Naive thymus-derived CD4-positive, alpha-beta T cell (primary cell): ENCODE data around the gene ASPRV1. TPM values are rescaled to one million over a fixed set of nuclear protein-coding genes. Genes with fewer than 3 reads are reported as not detected.
A peak's percentile ranks its signal among the peaks of the same experiment; 100 is the strongest.

Source experiments
- ATAC-seq: fragments of 150-1000 bp; cut with Tn5 transposase; 2 replicates; pipeline ENCODE4 v1.10.0; 2021; ENCODE audit warnings: mild to moderate bottlenecking, moderate library complexity
- CTCF ChIA-PET: fragments of 350-600 bp; sonication (Branson Sonifier 250); formaldehyde crosslinking; loops from one replicate; lab custom pipeline; 2021; ENCODE audit warnings: antibody characterized with exemption; lab: Charles Lee
- POLR2A ChIA-PET: fragments of 350-600 bp; sonication (Branson Sonifier 250); formaldehyde crosslinking; loops from one replicate; lab custom pipeline; 2021; ENCODE audit warnings: antibody characterized with exemption, inconsistent platforms; lab: Charles Lee
- DNase-seq, 9 donors: peaks; one replicate each; pipeline versions ENCODE4 v3.0.0 to v3.0.0-alpha.2; 2020 to 2022; ENCODE audit warnings: mixed read lengths in 1 of 9
- H3K27ac ChIP-seq: one replicate; pipeline ENCODE4 v1.7.0; 2013; ENCODE audit warnings: mild to moderate bottlenecking, low read depth, low read length, moderate library complexity
- H3K27me3 ChIP-seq, 2 donors: one replicate each; pipeline ENCODE4 v1.7.0; 2013; ENCODE audit warnings: low read length in 2 of 2, mild to moderate bottlenecking in 2 of 2, moderate library complexity in 2 of 2; ENCODE audit not compliant: control insufficient read depth in 2 of 2, insufficient read depth in 2 of 2
- H3K36me3 ChIP-seq, 3 experiments: 1 replicate in 2 of 3; 2 replicates in 1 of 3; pipeline ENCODE4 v1.7.0; 2013; ENCODE audit warnings: low read length in 3 of 3, mild to moderate bottlenecking in 3 of 3, moderate library complexity in 1 of 3; ENCODE audit not compliant: insufficient read depth in 3 of 3, control insufficient read depth in 2 of 3
- H3K4me1 ChIP-seq, 2 donors: one replicate each; pipeline ENCODE4 v1.7.0; 2013; ENCODE audit warnings: low read length in 2 of 2, mild to moderate bottlenecking in 2 of 2, moderate library complexity in 1 of 2; ENCODE audit not compliant: control insufficient read depth in 2 of 2, insufficient read depth in 2 of 2
- H3K4me3 ChIP-seq: 2 replicates; pipeline ENCODE4 v1.7.0; 2013; ENCODE audit warnings: mild to moderate bottlenecking, low read length
- H3K9me3 ChIP-seq, 3 experiments: 1 replicate in 2 of 3; 2 replicates in 1 of 3; pipeline ENCODE4 v1.7.0; 2013; ENCODE audit warnings: low read length in 3 of 3; ENCODE audit not compliant: control insufficient read depth in 2 of 3
- H3K27ac Mint-ChIP-seq, 9 donors: one replicate each; pipeline ENCODE4 v1.8.0; 2020 to 2022; ENCODE audit warnings: mixed read lengths in 9 of 9, mild to moderate bottlenecking in 8 of 9, moderate library complexity in 5 of 9, inconsistent platforms in 2 of 9
- H3K27me3 Mint-ChIP-seq, 5 donors: one replicate each; pipeline ENCODE4 v1.8.0; 2021 to 2022; ENCODE audit warnings: mixed read lengths in 5 of 5, mild to moderate bottlenecking in 1 of 5
- H3K36me3 Mint-ChIP-seq, 5 donors: one replicate each; pipeline ENCODE4 v1.8.0; 2020 to 2022; ENCODE audit warnings: mixed read lengths in 5 of 5, mild to moderate bottlenecking in 3 of 5, inconsistent platforms in 1 of 5
- H3K4me1 Mint-ChIP-seq, 7 donors: one replicate each; pipeline ENCODE4 v1.8.0; 2020 to 2022; ENCODE audit warnings: mixed read lengths in 7 of 7, mild to moderate bottlenecking in 3 of 7, inconsistent platforms in 1 of 7
- H3K4me3 Mint-ChIP-seq, 10 donors: one replicate each; pipeline ENCODE4 v1.8.0; 2020 to 2022; ENCODE audit warnings: mild to moderate bottlenecking in 10 of 10, mixed read lengths in 10 of 10, moderate library complexity in 6 of 10, inconsistent platforms in 2 of 10
- H3K9me3 Mint-ChIP-seq, 11 donors: one replicate each; pipeline ENCODE4 v1.8.0; 2020 to 2022; ENCODE audit warnings: mixed read lengths in 11 of 11, mild to moderate bottlenecking in 4 of 11, inconsistent platforms in 1 of 11, moderate library complexity in 1 of 11
- intact Hi-C, 2 donors: fragments of 100-400 bp; cut with micrococcal nuclease; formaldehyde crosslinking; loops; one replicate each; pipeline ENCODE4 v1.15.1; 2023
- polyA plus RNA-seq, 2 donors: library from polyadenylated mRNA; unstranded; fragments of 300-500 nt; fragmentation: Illumina TruSeq; gene quantifications; one replicate each; pipeline ENCODE4 v1.2.3, GENCODE V29; 2021
- total RNA-seq, 6 experiments: library from RNA in 5 of 6; stranded (reverse) in 5 of 6; gene quantifications; 1 replicate in 5 of 6; 2 replicates in 1 of 6; pipeline ENCODE4 v1.2.3 and lab custom pipeline; 2021 to 2026

The ASPRV1 gene
- total and polyA plus RNA-seq, 7 experiments from 2014 or later: 0.91 to 2.9 (median 1.9) TPM

DNA sequence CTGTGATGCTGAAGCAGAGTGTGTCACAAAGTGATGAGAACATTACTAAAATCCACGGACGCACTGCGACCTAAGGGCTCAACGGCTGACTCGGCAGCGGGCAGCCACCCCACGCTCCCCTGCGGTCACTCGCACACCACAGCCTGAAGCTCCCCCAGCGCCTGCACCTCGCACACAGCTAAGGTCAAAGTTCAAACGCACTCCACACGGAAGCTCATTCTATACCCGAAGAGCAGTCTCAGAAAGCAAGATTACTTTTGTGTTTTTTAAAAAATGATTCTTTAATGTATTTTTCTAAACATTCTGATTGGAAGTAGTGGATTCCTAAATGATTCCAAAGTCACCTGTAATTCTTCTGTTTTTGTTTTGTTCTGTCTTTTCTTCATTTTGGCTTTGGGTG, 21.7 kb downstream of the ASPRV1 start:
- POLR2A ChIA-PET: interaction anchor here (0.7 to 0.8 kb wide), 2 partner anchors 10 to 22 kb away, joined by 3 to 4 read pairs; no protein-coding TSS in a partner anchor
- peak overlapping the region in 4 of 9 donors; percentile 28 to 52 (median 44) for H3K27ac Mint-ChIP-seq

GRCh38 chr2:69937968-69938367, 23.5 kb downstream of the ASPRV1 start:
- no peaks in the 10 kb centered on the region for H3K9me3 Mint-ChIP-seq
- peak overlapping the region in 3 of 9 donors; percentile 60 to 90 (median 65) for H3K27ac Mint-ChIP-seq
- Histone ChIP-seq H3K4me1 (no peaks in the 10 kb centered on the region), H3K27ac (no peak overlapping the region), H3K36me3 (peaks cover 12 to 76% (median 30%) of the 10 kb centered on the region in 3 experiments), H3K4me3 (no peak overlapping the region), H3K9me3 (no peaks in the 10 kb centered on the region), H3K27me3 (no peaks in the 10 kb centered on the region)
- ChIA-PET CTCF (interaction anchor here (0.6 kb wide), 1 partner anchor 775 kb away, joined by 3 read pairs; no protein-coding TSS in a partner anchor), POLR2A (no interaction called here)
- no peak for ATAC-seq
- H3K4me3 Mint-ChIP-seq: no peak overlapping the region
- no peak for DNase-seq
- no peaks in the 10 kb centered on the region for H3K27me3 Mint-ChIP-seq
- peaks cover 9 to 20% (median 12%) of the 10 kb centered on the region in 7 donors for H3K4me1 Mint-ChIP-seq
- peaks cover 32 to 64% (median 45%) of the 10 kb centered on the region in 5 donors for H3K36me3 Mint-ChIP-seq
- intact Hi-C loops: no loop called here

More for the DNA sequence above, 21.7 kb downstream of the ASPRV1 start:
- H3K4me1 Mint-ChIP-seq: peaks cover 3 to 20% (median 6%) of the 10 kb centered on the region in 7 donors
- H3K27me3 ChIP-seq: no peaks in the 10 kb centered on the region
- peaks cover 32 to 72% (median 50%) of the 10 kb centered on the region in 5 donors for H3K36me3 Mint-ChIP-seq
- no peaks in the 10 kb centered on the region for H3K4me1 ChIP-seq
- H3K27ac ChIP-seq: no peak overlapping the region
- DNase-seq: no peak
- no peaks in the 10 kb centered on the region for H3K9me3 Mint-ChIP-seq
- intact Hi-C loops: no loop called here
- no peaks in the 10 kb centered on the region for H3K9me3 ChIP-seq
- ATAC-seq: no peak
- H3K4me3 Mint-ChIP-seq: no peak overlapping the region
- H3K4me3 ChIP-seq: no peak overlapping the region
- H3K27me3 Mint-ChIP-seq: no peaks in the 10 kb centered on the region
- H3K36me3 ChIP-seq: peaks cover 12 to 76% (median 30%) of the 10 kb centered on the region in 3 experiments
- CTCF ChIA-PET: no interaction called here

DNA sequence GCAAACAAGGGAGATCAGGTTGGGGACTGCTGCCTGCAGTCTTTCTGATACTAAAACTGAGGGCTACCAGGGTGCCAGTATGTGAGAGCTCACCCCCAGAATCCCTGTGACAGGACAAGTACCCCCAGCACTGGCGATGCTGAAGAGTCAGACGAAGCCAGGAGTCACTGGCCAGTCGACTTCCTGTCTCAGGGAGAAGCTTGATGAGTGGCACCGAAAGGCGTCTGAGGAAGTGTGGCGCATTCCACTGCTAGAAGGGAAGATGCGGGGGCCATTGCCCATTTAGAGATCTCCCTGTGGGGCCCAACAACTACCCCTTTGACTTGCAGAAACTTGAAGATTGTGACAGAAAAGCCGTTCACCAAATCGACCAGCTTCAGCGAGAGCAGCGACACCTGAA, 24.5 kb downstream of the ASPRV1 start:
- CTCF ChIA-PET: no interaction called here
- DNase-seq: no peak
- Mint-ChIP-seq H3K4me1 (peaks cover 13 to 26% (median 17%) of the 10 kb centered on the region in 7 donors), H3K27me3 (no peaks in the 10 kb centered on the region), H3K4me3 (no peak overlapping the region), H3K36me3 (peaks cover 32 to 60% (median 45%) of the 10 kb centered on the region in 5 donors), H3K9me3 (no peaks in the 10 kb centered on the region), H3K27ac (peak overlapping the region in 2 of 9 donors; percentile 49 to 66)
- intact Hi-C loops: no loop called here
- Histone ChIP-seq H3K4me1 (peaks cover 0 to 4% of the 10 kb centered on the region in 2 donors), H3K4me3 (no peak overlapping the region), H3K27ac (no peak overlapping the region), H3K36me3 (peaks cover 12 to 71% (median 30%) of the 10 kb centered on the region in 3 experiments), H3K27me3 (no peaks in the 10 kb centered on the region), H3K9me3 (no peaks in the 10 kb centered on the region)
- no peak for ATAC-seq
- POLR2A ChIA-PET: no interaction called here

GRCh38 chr2:69935011-69935410, 26.4 kb downstream of the ASPRV1 start:
- peaks cover 5 to 55% (median 30%) of the 10 kb centered on the region in 3 experiments for H3K36me3 ChIP-seq
- Mint-ChIP-seq H3K4me3 (no peak overlapping the region), H3K9me3 (no peaks in the 10 kb centered on the region), H3K27ac (no peak overlapping the region), H3K4me1 (peaks cover 22 to 40% (median 33%) of the 10 kb centered on the region in 7 donors), H3K27me3 (no peaks in the 10 kb centered on the region), H3K36me3 (peaks cover 32 to 60% (median 37%) of the 10 kb centered on the region in 5 donors)
- POLR2A ChIA-PET: no interaction called here
- ATAC-seq: no peak
- intact Hi-C loops: no loop called here
- no peaks in the 10 kb centered on the region for H3K27me3 ChIP-seq
- H3K4me1 ChIP-seq: peaks cover 0 to 9% of the 10 kb centered on the region in 2 donors
- no peak for DNase-seq
- H3K4me3 ChIP-seq: no peak overlapping the region
- CTCF ChIA-PET: no interaction called here
- H3K27ac ChIP-seq: no peak overlapping the region
- no peaks in the 10 kb centered on the region for H3K9me3 ChIP-seq

DNA sequence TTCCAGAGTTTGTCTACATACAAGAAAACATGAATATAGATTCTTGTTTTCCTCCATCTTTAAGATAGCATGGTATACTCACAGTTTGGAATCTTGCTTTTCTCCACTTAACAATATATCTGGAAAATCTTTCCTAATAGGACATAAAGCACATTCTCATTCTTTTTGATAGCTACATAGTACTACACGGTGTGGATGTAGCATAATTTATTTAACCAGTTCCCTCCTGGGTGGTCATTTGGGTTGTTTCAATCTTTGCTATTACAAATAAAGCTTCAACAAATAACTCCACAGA, 26.9 kb downstream of the ASPRV1 start:
- Mint-ChIP-seq H3K4me1 (peaks cover 22 to 40% (median 38%) of the 10 kb centered on the region in 7 donors), H3K27ac (peak overlapping the region in 5 of 9 donors; percentile 3 to 66 (median 29)), H3K36me3 (peaks cover 32 to 62% (median 37%) of the 10 kb centered on the region in 5 donors), H3K27me3 (no peaks in the 10 kb centered on the region), H3K4me3 (no peak overlapping the region), H3K9me3 (no peaks in the 10 kb centered on the region)
- no peak for DNase-seq
- CTCF ChIA-PET: interaction anchor here (0.8 kb wide), 2 partner anchors 129 to 137 kb away, joined by 3 read pairs; no protein-coding TSS in a partner anchor
- no peak overlapping the region for H3K4me3 ChIP-seq
- no peak overlapping the region for H3K27ac ChIP-seq
- ATAC-seq: no peak
- peaks cover 0 to 9% of the 10 kb centered on the region in 2 donors for H3K4me1 ChIP-seq
- H3K36me3 ChIP-seq: peaks cover under 1 to 51% (median 30%) of the 10 kb centered on the region in 3 experiments
- intact Hi-C loops: no loop called here
- POLR2A ChIA-PET: interaction anchor here (1.1 to 2.0 kb wide), 3 partner anchors 8 to 153 kb away, joined by 3 to 4 read pairs (median 4); partner anchors contain the start of gene PCBP1
- no peaks in the 10 kb centered on the region for H3K9me3 ChIP-seq
- no peaks in the 10 kb centered on the region for H3K27me3 ChIP-seq

DNA sequence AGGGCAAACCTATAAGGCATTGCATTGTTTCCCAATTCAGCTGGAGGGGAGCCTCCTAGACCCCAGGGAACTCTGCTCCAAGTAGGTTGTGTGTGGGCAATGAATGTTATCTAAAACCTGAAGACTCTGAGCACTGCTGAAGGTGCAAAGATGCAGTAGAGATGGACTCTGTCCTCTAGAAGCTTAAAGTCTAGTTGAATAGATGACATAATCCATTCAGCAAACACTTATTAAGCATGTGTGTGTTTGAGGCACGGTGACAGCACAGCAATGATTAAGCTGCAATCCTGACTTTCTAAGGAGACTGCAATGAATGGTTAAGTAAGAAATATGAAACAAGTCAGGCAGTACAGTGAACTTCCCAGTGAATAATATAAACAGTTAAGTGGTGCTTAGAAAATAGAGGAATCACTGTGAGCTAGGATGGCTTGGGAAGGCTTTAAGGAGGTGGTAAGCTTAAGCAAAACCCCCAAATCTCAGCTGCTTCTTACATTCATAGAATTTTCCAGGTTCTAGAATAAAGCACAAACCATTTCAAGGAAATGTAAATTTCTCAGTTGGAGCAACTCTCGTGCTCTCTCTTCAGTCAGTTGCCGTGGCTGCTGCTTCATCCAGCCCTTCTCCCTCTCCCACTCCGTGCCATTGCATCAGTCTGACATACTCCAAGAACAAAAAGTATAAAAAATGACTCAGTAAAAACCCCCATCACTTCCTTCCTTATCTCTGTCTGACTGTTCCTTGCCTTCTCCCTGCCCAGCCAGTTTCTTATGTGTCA, 27.4 kb downstream of the ASPRV1 start:
- intact Hi-C loops: no loop called here
- Histone ChIP-seq H3K36me3 (peaks cover 0 to 52% (median 29%) of the 10 kb centered on the region in 3 experiments), H3K27ac (no peak overlapping the region), H3K4me1 (peaks cover 0 to 9% of the 10 kb centered on the region in 2 donors), H3K27me3 (no peaks in the 10 kb centered on the region), H3K4me3 (no peak overlapping the region), H3K9me3 (no peaks in the 10 kb centered on the region)
- peaks cover 22 to 43% (median 41%) of the 10 kb centered on the region in 7 donors for H3K4me1 Mint-ChIP-seq
- no peak overlapping the region for H3K4me3 Mint-ChIP-seq
- ChIA-PET POLR2A (interaction anchor here (0.9 to 2.0 kb wide), 5 partner anchors 9 to 153 kb away, joined by 3 to 4 read pairs (median 3); partner anchors contain the start of gene PCBP1), CTCF (interaction anchor here (0.8 kb wide), 2 partner anchors 130 to 137 kb away, joined by 3 read pairs; no protein-coding TSS in a partner anchor)
- no peaks in the 10 kb centered on the region for H3K9me3 Mint-ChIP-seq
- H3K27me3 Mint-ChIP-seq: no peaks in the 10 kb centered on the region
- no peak for DNase-seq
- peaks cover 28 to 62% (median 35%) of the 10 kb centered on the region in 5 donors for H3K36me3 Mint-ChIP-seq
- peak overlapping the region in 6 of 9 donors; percentile 3 to 71 (median 59) for H3K27ac Mint-ChIP-seq
- peak; percentile 75 for ATAC-seq
